Stomach smooth muscle (tissue), 2 donors: ENCODE results near the gene SLC12A8.

Source experiments
- H3K27ac ChIP-seq: one replicate; pipeline ENCODE4 v1.7.0; 2013; ENCODE audit warnings: mild to moderate bottlenecking, low read length, inconsistent platforms
- H3K27me3 ChIP-seq, 2 donors: one replicate each; pipeline ENCODE4 v1.7.0; 2013; ENCODE audit warnings: low read length in 2 of 2; ENCODE audit not compliant: insufficient read depth in 2 of 2, control insufficient read depth in 1 of 2
- H3K36me3 ChIP-seq, 2 donors: one replicate each; pipeline ENCODE4 v1.7.0; 2013; ENCODE audit warnings: low read length in 2 of 2; ENCODE audit not compliant: control insufficient read depth in 2 of 2, insufficient read depth in 2 of 2
- H3K4me1 ChIP-seq: one replicate; pipeline ENCODE4 v1.7.0; 2013; ENCODE audit warnings: low read length; ENCODE audit not compliant: control insufficient read depth, insufficient read depth
- H3K4me3 ChIP-seq, 2 donors: one replicate each; pipeline ENCODE4 v1.7.0; 2013; ENCODE audit warnings: low read length in 2 of 2
- H3K9ac ChIP-seq, 2 donors: one replicate each; pipeline ENCODE4 v1.7.0; 2013; ENCODE audit warnings: low read length in 2 of 2, mild to moderate bottlenecking in 1 of 2
- H3K9me3 ChIP-seq, 2 donors: one replicate each; pipeline ENCODE4 v1.7.0; 2013; ENCODE audit warnings: low read length in 2 of 2; ENCODE audit not compliant: control insufficient read depth in 2 of 2
- donor health status: healthy.
- donor health status: Pancreatic carcinoma.

The SLC12A8 gene

DNA sequence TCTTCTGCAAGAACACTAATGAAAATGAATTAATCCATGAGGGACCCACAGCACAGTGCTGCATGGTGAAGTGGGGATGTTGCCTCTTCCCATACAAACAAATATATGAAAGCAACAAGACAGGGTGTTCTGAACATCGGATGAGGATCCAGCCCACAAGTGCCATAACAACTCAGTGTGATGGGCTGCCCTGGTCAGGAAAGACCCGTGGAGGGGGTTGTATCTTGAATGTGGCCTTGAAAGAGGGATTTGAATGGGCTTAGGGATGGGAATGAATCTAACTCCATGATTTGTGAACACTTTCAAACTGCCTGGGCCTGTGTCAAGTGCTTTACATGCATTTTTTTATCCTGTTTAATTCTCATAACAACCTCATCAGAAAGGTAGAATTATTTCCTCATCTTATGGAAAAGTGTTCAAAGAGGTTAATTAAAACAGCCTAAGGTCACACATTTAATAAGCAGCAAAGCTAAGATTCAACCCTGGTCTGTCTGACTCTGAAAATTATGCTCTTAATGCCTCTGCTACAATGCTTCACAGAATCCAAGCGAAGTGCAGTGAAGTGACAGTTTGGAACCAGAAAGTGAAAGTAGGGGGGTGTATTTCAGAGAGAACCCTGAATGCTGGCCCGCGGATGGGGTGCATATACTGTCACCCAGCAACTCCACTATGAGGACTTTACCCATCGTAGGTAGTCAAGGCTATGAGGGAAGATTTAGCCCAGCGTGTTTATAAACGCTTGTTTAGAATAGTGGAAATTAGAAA lies 91.1 kb downstream of the SLC12A8 start:
- Histone ChIP-seq H3K27me3 (no peaks in the 10 kb centered on the region), H3K27ac (no peak overlapping the region), H3K4me1 (peaks cover 14% of the 10 kb centered on the region), H3K36me3 (no peaks in the 10 kb centered on the region), H3K9me3 (no peaks in the 10 kb centered on the region), H3K9ac (no peak overlapping the region), H3K4me3 (no peak overlapping the region)

DNA sequence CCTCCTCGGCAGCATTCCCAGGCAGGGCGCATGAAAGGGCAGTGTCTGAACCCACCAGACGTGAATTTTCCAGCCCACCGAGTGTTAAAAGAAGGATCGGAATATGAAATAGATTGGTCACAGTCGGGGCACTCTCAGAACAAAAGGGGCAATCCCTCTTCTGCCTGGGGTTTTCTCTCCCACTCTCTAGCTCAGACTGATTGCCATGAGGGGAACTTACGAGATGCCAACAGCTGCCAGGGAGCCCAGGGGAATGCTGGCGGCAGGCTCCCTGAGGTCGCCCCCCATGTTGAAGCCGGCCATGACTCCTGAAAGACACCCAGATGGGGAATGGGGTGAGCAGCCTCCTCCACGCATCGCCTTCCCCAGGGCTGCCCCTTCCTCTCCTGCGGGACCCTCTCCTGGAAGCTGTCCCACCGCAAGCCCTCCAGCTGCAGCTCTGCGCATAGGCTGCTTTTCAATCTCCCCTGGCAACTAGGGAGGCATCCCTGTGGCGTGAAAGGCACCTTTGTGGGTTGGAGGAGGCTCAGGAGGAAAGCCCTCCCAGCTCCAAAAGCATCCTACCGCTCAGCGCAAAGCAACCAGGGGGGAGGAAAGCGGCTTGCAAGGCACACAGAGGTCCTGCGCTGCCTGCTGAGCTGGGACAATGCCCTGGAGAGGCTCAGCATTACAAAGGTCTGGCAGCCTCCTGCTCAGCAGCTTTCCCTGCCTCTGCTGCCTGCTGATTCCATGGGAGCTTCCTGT lies 92.0 kb downstream of the SLC12A8 start:
- Histone ChIP-seq H3K9me3 (no peaks in the 10 kb centered on the region), H3K9ac (no peak overlapping the region), H3K4me3 (peak overlapping the region in 1 of 2 donors; percentile 52), H3K27ac (no peak overlapping the region), H3K36me3 (no peaks in the 10 kb centered on the region), H3K27me3 (no peaks in the 10 kb centered on the region), H3K4me1 (peaks cover 20% of the 10 kb centered on the region)

- Histone ChIP-seq H3K4me3 (peak overlapping the region in 1 of 2 donors; percentile 52), H3K27ac (no peak overlapping the region), H3K9ac (no peak overlapping the region), H3K9me3 (no peaks in the 10 kb centered on the region), H3K4me1 (peaks cover 21% of the 10 kb centered on the region), H3K36me3 (no peaks in the 10 kb centered on the region), H3K27me3 (no peaks in the 10 kb centered on the region)
These were observed 92.7 kb downstream of the SLC12A8 start for GRCh38 chr3:125119752-125120378.

DNA sequence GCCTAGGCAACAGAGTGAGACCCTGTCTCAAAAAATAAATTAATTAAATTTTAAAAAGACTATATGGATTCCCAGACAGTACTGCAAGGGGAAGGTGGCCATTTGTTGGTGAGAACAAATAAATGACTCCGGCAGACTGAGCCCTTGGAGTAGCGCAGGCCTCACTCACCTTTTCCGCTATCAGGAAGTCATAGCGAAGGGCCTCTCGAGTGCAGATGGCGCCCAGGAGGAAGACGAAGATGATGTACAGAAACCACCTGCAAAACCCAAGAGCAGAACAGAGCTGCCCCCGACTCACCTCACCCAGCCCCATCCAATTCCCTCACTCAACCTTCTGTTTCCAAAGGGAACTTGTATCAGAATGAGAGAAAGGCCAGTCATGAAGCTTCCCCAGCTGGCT lies 93.9 kb downstream of the SLC12A8 start:
- H3K27ac ChIP-seq: no peak overlapping the region
- no peaks in the 10 kb centered on the region for H3K27me3 ChIP-seq
- no peaks in the 10 kb centered on the region for H3K9me3 ChIP-seq
- H3K9ac ChIP-seq: no peak overlapping the region
- H3K4me3 ChIP-seq: no peak overlapping the region
- peaks cover 21% of the 10 kb centered on the region for H3K4me1 ChIP-seq
- no peaks in the 10 kb centered on the region for H3K36me3 ChIP-seq

DNA sequence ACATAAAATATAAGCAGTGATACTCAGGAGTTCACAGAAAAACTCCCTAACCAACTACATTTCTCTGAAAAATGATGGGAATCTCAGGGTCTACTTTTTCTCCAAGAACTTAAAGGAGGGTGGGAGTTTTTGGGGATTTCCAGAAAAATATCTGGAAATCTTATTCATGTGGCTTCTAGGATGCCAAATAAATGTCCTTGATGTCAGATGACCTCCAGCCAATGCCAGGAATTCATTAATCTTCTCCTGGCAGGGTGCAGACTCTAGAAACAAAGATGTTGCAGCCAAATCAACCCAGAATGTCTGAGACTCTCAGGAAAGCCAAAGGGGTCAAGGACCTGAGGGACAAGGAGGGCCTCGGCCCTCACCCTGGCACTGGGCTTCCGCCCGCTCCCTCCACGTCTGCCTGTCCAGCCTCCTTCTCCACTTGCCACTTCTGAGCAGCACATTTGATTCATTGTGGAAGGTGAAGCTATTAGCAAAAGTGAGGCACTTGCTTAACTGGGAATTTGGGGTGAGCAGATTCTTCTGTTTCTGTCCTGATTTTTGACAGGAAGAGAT lies 94.8 kb downstream of the SLC12A8 start:
- no peak overlapping the region for H3K27ac ChIP-seq
- H3K4me3 ChIP-seq: no peak overlapping the region
- H3K9ac ChIP-seq: no peak overlapping the region
- H3K9me3 ChIP-seq: no peaks in the 10 kb centered on the region
- no peaks in the 10 kb centered on the region for H3K36me3 ChIP-seq
- no peaks in the 10 kb centered on the region for H3K27me3 ChIP-seq
- H3K4me1 ChIP-seq: peaks cover 21% of the 10 kb centered on the region

GRCh38 chr3:125116311-125117080 lies 96.1 kb downstream of the SLC12A8 start:
- Histone ChIP-seq H3K27me3 (no peaks in the 10 kb centered on the region), H3K27ac (no peak overlapping the region), H3K4me1 (peaks cover 21% of the 10 kb centered on the region), H3K9me3 (no peaks in the 10 kb centered on the region), H3K36me3 (no peaks in the 10 kb centered on the region), H3K9ac (no peak overlapping the region), H3K4me3 (no peak overlapping the region)

DNA sequence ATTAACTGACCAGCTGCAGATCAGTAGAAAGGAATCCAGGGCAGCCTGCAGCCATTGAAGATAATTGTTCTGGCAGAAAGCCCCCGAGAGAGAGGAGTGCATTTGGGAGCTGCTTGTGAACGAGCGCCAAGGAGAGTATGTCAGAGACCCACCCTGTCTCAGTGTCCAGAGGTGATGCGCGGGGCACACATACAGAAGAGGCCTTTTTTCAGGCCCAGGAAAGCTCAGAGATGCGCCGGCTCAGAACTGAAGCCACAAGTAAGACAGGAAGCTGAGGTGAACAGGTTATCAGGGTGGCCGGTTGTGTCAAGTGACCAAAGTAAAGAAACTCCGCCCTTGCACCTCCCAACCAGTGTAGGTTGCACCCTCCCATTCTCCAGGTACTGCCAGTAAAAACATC lies 96.9 kb downstream of the SLC12A8 start:
- H3K27me3 ChIP-seq: no peaks in the 10 kb centered on the region
- H3K9me3 ChIP-seq: no peaks in the 10 kb centered on the region
- H3K9ac ChIP-seq: no peak overlapping the region
- H3K36me3 ChIP-seq: no peaks in the 10 kb centered on the region
- H3K4me1 ChIP-seq: peaks cover 17% of the 10 kb centered on the region
- no peak overlapping the region for H3K27ac ChIP-seq
- H3K4me3 ChIP-seq: no peak overlapping the region

GRCh38 chr3:125112981-125113380 lies 99.6 kb downstream of the SLC12A8 start:
- Histone ChIP-seq H3K4me1 (peaks cover 15% of the 10 kb centered on the region), H3K36me3 (no peaks in the 10 kb centered on the region), H3K27me3 (no peaks in the 10 kb centered on the region), H3K27ac (no peak overlapping the region), H3K9ac (no peak overlapping the region), H3K9me3 (no peaks in the 10 kb centered on the region), H3K4me3 (no peak overlapping the region)

- H3K9me3 ChIP-seq: no peaks in the 10 kb centered on the region
- no peak overlapping the region for H3K4me3 ChIP-seq
- H3K36me3 ChIP-seq: no peaks in the 10 kb centered on the region
- no peaks in the 10 kb centered on the region for H3K27me3 ChIP-seq
- H3K4me1 ChIP-seq: peaks cover 5% of the 10 kb centered on the region
- H3K27ac ChIP-seq: no peak overlapping the region
- no peak overlapping the region for H3K9ac ChIP-seq
These were observed 101.6 kb downstream of the SLC12A8 start for GRCh38 chr3:125110876-125111480.
